Measurements from ENCODE around the gene MICAL3.

GRCh38 chr22:17945156-17945887 is 79.0 kb downstream of the MICAL3 start:
- TF ChIP-seq POLR2AphosphoS5 (IDR thresholded peaks at IDR 0.05; ENCODE audit: low read depth, low read length) (no peak), REST (IDR thresholded peaks at IDR 0.05; ENCODE audit: insufficient read depth in 1 of 2, low read depth in 2 of 2, low read length in 2 of 2) (no peak), FOXP2 (optimal IDR thresholded peaks at IDR 0.05; ENCODE audit: borderline replicate concordance, extremely low read depth, extremely low read length, insufficient read depth) (no peak)

Measured in PFSK-1 (cell line).